GM23338 (cell line): ENCODE results near the gene EDN2. TPM values are rescaled to one million over a fixed set of nuclear protein-coding genes. Genes with fewer than 3 reads are reported as not detected.
A peak's percentile ranks its signal among the peaks of the same experiment; 100 is the strongest.

Source experiments
- ATAC-seq: fragments of 200-7000 bp; cut with Tn5 transposase; 3 replicates; pipeline ENCODE4 v1.9.1; 2020
- DNase-seq: peaks from one replicate; pipeline ENCODE4 v3.0.0-alpha.2; 2015; ENCODE audit warnings: low spot score
- H2AFZ ChIP-seq: fragments of 200-600 bp; sonication (generic); 2 replicates; pipeline ENCODE4 v1.8.0; 2016; ENCODE audit warnings: antibody characterized with exemption, mild to moderate bottlenecking, moderate library complexity
- H3F3A ChIP-seq: fragments of 200-600 bp; sonication (generic); replicated peaks from 2 replicates; pipeline ENCODE4 v1.8.0; 2017; ENCODE audit warnings: antibody characterized with exemption, mixed run types, low read depth
- H3K27ac ChIP-seq: fragments of 200-600 bp; sonication (generic); 2 replicates; pipeline ENCODE4 v1.6.1; 2016; ENCODE audit warnings: low read depth
- H3K27me3 ChIP-seq: fragments of 200-600 bp; sonication (generic); 2 replicates; pipeline ENCODE4 v1.8.0; 2016; ENCODE audit warnings: mild to moderate bottlenecking, mixed run types, moderate library complexity; ENCODE audit not compliant: insufficient read depth
- H3K36me3 ChIP-seq: fragments of 200-600 bp; sonication (generic); 2 replicates; pipeline ENCODE4 v1.8.0; 2016; ENCODE audit warnings: mild to moderate bottlenecking; ENCODE audit not compliant: insufficient read depth
- H3K4me1 ChIP-seq: fragments of 200-600 bp; sonication (generic); 2 replicates; pipeline ENCODE4 v1.8.0; 2016; ENCODE audit warnings: mild to moderate bottlenecking, moderate library complexity; ENCODE audit not compliant: insufficient read depth
- H3K4me2 ChIP-seq: fragments of 200-600 bp; sonication (generic); 2 replicates; pipeline ENCODE4 v1.7.1; 2017; ENCODE audit warnings: mixed run types
- H3K4me3 ChIP-seq: fragments of 200-600 bp; sonication (generic); 2 replicates; pipeline ENCODE4 v1.6.1; 2016; ENCODE audit warnings: mixed run types
- H3K79me2 ChIP-seq: fragments of 200-600 bp; sonication (generic); replicated peaks from 2 replicates; pipeline ENCODE4 v1.8.0; 2017; ENCODE audit warnings: mild to moderate bottlenecking; ENCODE audit not compliant: insufficient read depth
- H3K9me2 ChIP-seq: fragments of 200-600 bp; sonication (generic); 2 replicates; pipeline ENCODE4 v1.8.0; 2017; ENCODE audit not compliant: insufficient read depth
- H4K20me1 ChIP-seq: fragments of 200-600 bp; sonication (generic); replicated peaks from 2 replicates; pipeline ENCODE4 v1.8.0; 2017; ENCODE audit warnings: mild to moderate bottlenecking; ENCODE audit not compliant: insufficient read depth
- H3K27ac Mint-ChIP-seq: 2 replicates; pipeline ENCODE4 v1.8.0; 2020; ENCODE audit warnings: inconsistent platforms, mild to moderate bottlenecking, moderate library complexity, mixed read lengths
- H3K27me3 Mint-ChIP-seq: 3 replicates; pipeline ENCODE4 v1.8.0; 2022; ENCODE audit warnings: low read depth, mild to moderate bottlenecking, moderate library complexity, mixed read lengths, inconsistent platforms; ENCODE audit not compliant: insufficient read depth, poor library complexity
- H3K36me3 Mint-ChIP-seq: 3 replicates; pipeline ENCODE4 v1.8.0; 2021; ENCODE audit warnings: low read depth, mild to moderate bottlenecking, inconsistent platforms, moderate library complexity, mixed read lengths
- H3K4me1 Mint-ChIP-seq: 3 replicates; pipeline ENCODE4 v1.8.0; 2020; ENCODE audit warnings: mild to moderate bottlenecking, inconsistent platforms, mixed read lengths
- H3K4me3 Mint-ChIP-seq: 3 replicates; pipeline ENCODE4 v1.8.0; 2021; ENCODE audit warnings: moderate library complexity, mild to moderate bottlenecking, inconsistent platforms, mixed read lengths
- H3K9me3 Mint-ChIP-seq: 3 replicates; pipeline ENCODE4 v1.8.0; 2020; ENCODE audit warnings: moderate library complexity, mild to moderate bottlenecking, inconsistent platforms, mixed read lengths
- EZH2phosphoT487 ChIP-seq: fragments of 200-600 bp; sonication (generic); IDR thresholded peaks from one replicate; pipeline ENCODE4 v1.8.1; 2018; ENCODE audit warnings: antibody characterized with exemption; ENCODE audit not compliant: unreplicated experiment
- JUNB ChIP-seq: IDR thresholded peaks from one replicate; pipeline ENCODE4 v1.6.1; 2016; ENCODE audit warnings: antibody characterized with exemption; ENCODE audit not compliant: unreplicated experiment
- NANOG ChIP-seq: IDR thresholded peaks from 2 replicates; pipeline ENCODE4 v1.6.1; 2016; ENCODE audit warnings: antibody characterized with exemption, borderline replicate concordance
- STAT1 ChIP-seq: IDR thresholded peaks from one replicate; pipeline ENCODE4 v1.6.1; 2016; ENCODE audit warnings: antibody characterized with exemption; ENCODE audit not compliant: unreplicated experiment
- ZNF114 ChIP-seq: fragments of 250-450 bp; sonication (Bioruptor Pico); IDR thresholded peaks from 2 replicates; pipeline ENCODE4 v1.5.0; 2020; ENCODE audit warnings: mild to moderate bottlenecking, moderate library complexity
- polyA plus RNA-seq: library from polyadenylated mRNA; unstranded; fragments of >200 nt; fragmentation: Nextera tagmentation; extraction: Ambion mirVana; gene quantifications from 2 replicates; pipeline ENCODE4 v1.2.1, GENCODE V29; 2016
- total RNA-seq: library from RNA; depleted of rRNA; stranded (reverse); fragments of >200 nt; shearing (Covaris generic); gene quantifications from 2 replicates; pipeline ENCODE4 v1.2.3, GENCODE V29; 2014
- TF ChIP-seq, protein P1 (sequence below): IDR thresholded peaks from one replicate; pipeline ENCODE4 v1.6.1; 2018; ENCODE audit warnings: antibody characterized with exemption; ENCODE audit not compliant: unreplicated experiment
- TF ChIP-seq, protein P2 (sequence below), 2 experiments: fragments of 200-600 bp in 1 of 2; sonication (generic) in 1 of 2; conservative IDR thresholded peaks; 2 replicates each; pipeline versions ENCODE4 v1.5.1 to v1.6.1; 2016 to 2017; ENCODE audit warnings: antibody characterized with exemption in 2 of 2, low read depth in 2 of 2, mild to moderate bottlenecking in 2 of 2, moderate library complexity in 1 of 2
- TF ChIP-seq, protein P3 (sequence below): IDR thresholded peaks from 2 replicates; pipeline ENCODE4 v1.6.1; 2016; ENCODE audit warnings: antibody characterized with exemption

EDN2 gene
- total and polyA plus RNA-seq, 2 experiments from 2014 or later, result not detected

- TF ChIP-seq, protein P1, sequence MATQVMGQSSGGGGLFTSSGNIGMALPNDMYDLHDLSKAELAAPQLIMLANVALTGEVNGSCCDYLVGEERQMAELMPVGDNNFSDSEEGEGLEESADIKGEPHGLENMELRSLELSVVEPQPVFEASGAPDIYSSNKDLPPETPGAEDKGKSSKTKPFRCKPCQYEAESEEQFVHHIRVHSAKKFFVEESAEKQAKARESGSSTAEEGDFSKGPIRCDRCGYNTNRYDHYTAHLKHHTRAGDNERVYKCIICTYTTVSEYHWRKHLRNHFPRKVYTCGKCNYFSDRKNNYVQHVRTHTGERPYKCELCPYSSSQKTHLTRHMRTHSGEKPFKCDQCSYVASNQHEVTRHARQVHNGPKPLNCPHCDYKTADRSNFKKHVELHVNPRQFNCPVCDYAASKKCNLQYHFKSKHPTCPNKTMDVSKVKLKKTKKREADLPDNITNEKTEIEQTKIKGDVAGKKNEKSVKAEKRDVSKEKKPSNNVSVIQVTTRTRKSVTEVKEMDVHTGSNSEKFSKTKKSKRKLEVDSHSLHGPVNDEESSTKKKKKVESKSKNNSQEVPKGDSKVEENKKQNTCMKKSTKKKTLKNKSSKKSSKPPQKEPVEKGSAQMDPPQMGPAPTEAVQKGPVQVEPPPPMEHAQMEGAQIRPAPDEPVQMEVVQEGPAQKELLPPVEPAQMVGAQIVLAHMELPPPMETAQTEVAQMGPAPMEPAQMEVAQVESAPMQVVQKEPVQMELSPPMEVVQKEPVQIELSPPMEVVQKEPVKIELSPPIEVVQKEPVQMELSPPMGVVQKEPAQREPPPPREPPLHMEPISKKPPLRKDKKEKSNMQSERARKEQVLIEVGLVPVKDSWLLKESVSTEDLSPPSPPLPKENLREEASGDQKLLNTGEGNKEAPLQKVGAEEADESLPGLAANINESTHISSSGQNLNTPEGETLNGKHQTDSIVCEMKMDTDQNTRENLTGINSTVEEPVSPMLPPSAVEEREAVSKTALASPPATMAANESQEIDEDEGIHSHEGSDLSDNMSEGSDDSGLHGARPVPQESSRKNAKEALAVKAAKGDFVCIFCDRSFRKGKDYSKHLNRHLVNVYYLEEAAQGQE, result no peak
- TF ChIP-seq NANOG (no peak), EZH2phosphoT487 (no peak)
- TF ChIP-seq, protein P2, sequence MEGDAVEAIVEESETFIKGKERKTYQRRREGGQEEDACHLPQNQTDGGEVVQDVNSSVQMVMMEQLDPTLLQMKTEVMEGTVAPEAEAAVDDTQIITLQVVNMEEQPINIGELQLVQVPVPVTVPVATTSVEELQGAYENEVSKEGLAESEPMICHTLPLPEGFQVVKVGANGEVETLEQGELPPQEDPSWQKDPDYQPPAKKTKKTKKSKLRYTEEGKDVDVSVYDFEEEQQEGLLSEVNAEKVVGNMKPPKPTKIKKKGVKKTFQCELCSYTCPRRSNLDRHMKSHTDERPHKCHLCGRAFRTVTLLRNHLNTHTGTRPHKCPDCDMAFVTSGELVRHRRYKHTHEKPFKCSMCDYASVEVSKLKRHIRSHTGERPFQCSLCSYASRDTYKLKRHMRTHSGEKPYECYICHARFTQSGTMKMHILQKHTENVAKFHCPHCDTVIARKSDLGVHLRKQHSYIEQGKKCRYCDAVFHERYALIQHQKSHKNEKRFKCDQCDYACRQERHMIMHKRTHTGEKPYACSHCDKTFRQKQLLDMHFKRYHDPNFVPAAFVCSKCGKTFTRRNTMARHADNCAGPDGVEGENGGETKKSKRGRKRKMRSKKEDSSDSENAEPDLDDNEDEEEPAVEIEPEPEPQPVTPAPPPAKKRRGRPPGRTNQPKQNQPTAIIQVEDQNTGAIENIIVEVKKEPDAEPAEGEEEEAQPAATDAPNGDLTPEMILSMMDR (conservative IDR thresholded peaks at IDR 0.05; ENCODE audit: low read depth in 2 of 2), result peak; percentile 55 to 58
- TF ChIP-seq, protein P3, sequence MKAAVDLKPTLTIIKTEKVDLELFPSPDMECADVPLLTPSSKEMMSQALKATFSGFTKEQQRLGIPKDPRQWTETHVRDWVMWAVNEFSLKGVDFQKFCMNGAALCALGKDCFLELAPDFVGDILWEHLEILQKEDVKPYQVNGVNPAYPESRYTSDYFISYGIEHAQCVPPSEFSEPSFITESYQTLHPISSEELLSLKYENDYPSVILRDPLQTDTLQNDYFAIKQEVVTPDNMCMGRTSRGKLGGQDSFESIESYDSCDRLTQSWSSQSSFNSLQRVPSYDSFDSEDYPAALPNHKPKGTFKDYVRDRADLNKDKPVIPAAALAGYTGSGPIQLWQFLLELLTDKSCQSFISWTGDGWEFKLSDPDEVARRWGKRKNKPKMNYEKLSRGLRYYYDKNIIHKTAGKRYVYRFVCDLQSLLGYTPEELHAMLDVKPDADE, result no peak
Measured at GRCh38 chr1:41444246-41444645, 40.2 kb downstream of the EDN2 start (continued).

- TF ChIP-seq STAT1, result no peak
- TF ChIP-seq JUNB, result no peak
- no peak for TF ChIP-seq ZNF114 (CRISPR knock-in tag)
- TF ChIP-seq EZH2phosphoT487, result no peak
- Histone ChIP-seq H2AFZ (no peak overlapping the region), H3K4me3 (no peak overlapping the region), H3K4me1 (no peaks in the 10 kb centered on the region), H3K27me3 (no peaks in the 10 kb centered on the region), H3K36me3 (no peaks in the 10 kb centered on the region), H3K79me2 (no peaks in the 10 kb centered on the region), H3K4me2 (no peak overlapping the region), H3K27ac (no peak overlapping the region), H3K9me2 (no peaks in the 10 kb centered on the region), H4K20me1 (no peaks in the 10 kb centered on the region), H3F3A (no peaks in the 10 kb centered on the region)
- DNase-seq (no peak), ATAC-seq (no peak)
- H3K4me3 Mint-ChIP-seq, result no peak overlapping the region
- H3K36me3 Mint-ChIP-seq, result peaks cover 6% of the 10 kb centered on the region; the same call in 1 of the 3 replicates
- no peaks in the 10 kb centered on the region for H3K4me1 Mint-ChIP-seq
- H3K27me3 Mint-ChIP-seq, result peaks cover 11% of the 10 kb centered on the region
- H3K27ac Mint-ChIP-seq, result no peak overlapping the region
- peaks cover 22% of the 10 kb centered on the region for H3K9me3 Mint-ChIP-seq
Measured at GRCh38 chr1:41442697-41443251, 41.7 kb downstream of the EDN2 start.
